B cell (primary cell): ENCODE data around the gene RGS3. TPM values are rescaled to one million over a fixed set of nuclear protein-coding genes. Genes with fewer than 3 reads are reported as not detected.

ENCODE experiments used
- ATAC-seq: fragments of 200-7000 bp; cut with Tn5 transposase; one replicate; pipeline ENCODE4 v1.10.0; 2021; ENCODE audit warnings: low read depth, mild to moderate bottlenecking, moderate number of reproducible peaks, moderate library complexity
- CTCF ChIA-PET: fragments of 350-600 bp; sonication (Branson Sonifier 250); formaldehyde crosslinking; loops from one replicate; lab custom pipeline; 2021; ENCODE audit warnings: antibody characterized with exemption, inconsistent platforms; lab: Charles Lee
- POLR2A ChIA-PET: fragments of 350-600 bp; sonication (Branson Sonifier 250); formaldehyde crosslinking; loops from one replicate; lab custom pipeline; 2021; ENCODE audit warnings: antibody characterized with exemption; lab: Charles Lee
- DNase-seq: peaks from one replicate; pipeline ENCODE4 v3.0.0; 2013
- H2AFZ ChIP-seq: 2 replicates; pipeline ENCODE4 v1.6.1; 2012; ENCODE audit warnings: mild to moderate bottlenecking, low read depth, low read length; ENCODE audit not compliant: insufficient read depth, poor library complexity, severe bottlenecking
- H3K27ac ChIP-seq, 2 donors: 1 replicate in 1 of 2; 2 replicates in 1 of 2; pipeline ENCODE4 v1.5.1; 2012 to 2013; ENCODE audit warnings: low read length in 2 of 2, mild to moderate bottlenecking in 2 of 2, moderate library complexity in 1 of 2
- H3K27me3 ChIP-seq, 4 experiments: fragments of 200-600 bp in 1 of 4; sonication (generic) in 1 of 4; replicated peaks in 1 of 4; 1 replicate in 2 of 4; 2 replicates in 2 of 4; pipeline versions ENCODE4 v1.6.1 to v1.7.0; 2013 to 2016; ENCODE audit warnings: low read length in 3 of 4, mild to moderate bottlenecking in 2 of 4, mixed read lengths in 1 of 4, moderate library complexity in 1 of 4; ENCODE audit not compliant: insufficient read depth in 4 of 4, control insufficient read depth in 3 of 4; ENCODE audit errors: control extremely low read depth in 1 of 4
- H3K36me3 ChIP-seq, 2 experiments: replicated peaks in 1 of 2; 1 replicate in 1 of 2; 2 replicates in 1 of 2; pipeline versions ENCODE4 v1.6.1 to v1.7.1; 2013; ENCODE audit warnings: low read length in 1 of 2; ENCODE audit not compliant: insufficient read depth in 2 of 2, control insufficient read depth in 1 of 2; ENCODE audit errors: control extremely low read depth in 1 of 2, extremely low read depth in 1 of 2
- H3K4me1 ChIP-seq, 2 donors: fragments of 200-600 bp in 1 of 2; sonication (generic) in 1 of 2; 1 replicate in 1 of 2; 2 replicates in 1 of 2; pipeline versions ENCODE4 v1.5.1 to v1.6.1; 2013 to 2017; ENCODE audit warnings: low read length in 2 of 2; ENCODE audit not compliant: control insufficient read depth in 2 of 2, insufficient read depth in 2 of 2
- H3K4me2 ChIP-seq: replicated peaks from 2 replicates; pipeline ENCODE3; 2012; ENCODE audit warnings: mild to moderate bottlenecking, low read depth, low read length; ENCODE audit not compliant: poor library complexity, severe bottlenecking
- H3K4me3 ChIP-seq, 5 experiments: fragments of 200-600 bp in 1 of 5; sonication (generic) in 1 of 5; 1 replicate in 3 of 5; 2 replicates in 2 of 5; pipeline versions ENCODE4 v1.5.1 to v1.7.0; 2011 to 2016; ENCODE audit warnings: low read length in 4 of 5, mild to moderate bottlenecking in 4 of 5, low read depth in 2 of 5, control low read depth in 1 of 5, moderate library complexity in 1 of 5; ENCODE audit not compliant: insufficient read depth in 1 of 5; ENCODE audit errors: control extremely low read depth in 1 of 5, extremely low read depth in 1 of 5
- H3K79me2 ChIP-seq: fragments of 200-600 bp; sonication (generic); one replicate; pipeline ENCODE4 v1.6.0; 2016; ENCODE audit warnings: low read length; ENCODE audit not compliant: control insufficient read depth, insufficient read depth
- H3K9ac ChIP-seq: fragments of 200-600 bp; sonication (generic); 2 replicates; pipeline ENCODE4 v1.6.1; 2017; ENCODE audit warnings: mild to moderate bottlenecking, low read length, moderate library complexity
- H3K9me3 ChIP-seq, 3 donors: one replicate each; pipeline versions ENCODE4 v1.6.1 to v1.7.1; 2013; ENCODE audit warnings: low read length in 2 of 3; ENCODE audit not compliant: control insufficient read depth in 2 of 3, insufficient read depth in 1 of 3; ENCODE audit errors: control extremely low read depth in 1 of 3
- H4K20me1 ChIP-seq: 2 replicates; pipeline ENCODE4 v1.6.0; 2012; ENCODE audit warnings: mild to moderate bottlenecking, low read length; ENCODE audit not compliant: insufficient read depth, control insufficient read depth, poor library complexity, severe bottlenecking
- H3K27ac Mint-ChIP-seq: one replicate; pipeline ENCODE4 v1.8.0; 2021; ENCODE audit warnings: mixed read lengths
- H3K27me3 Mint-ChIP-seq: one replicate; pipeline ENCODE4 v1.8.0; 2021; ENCODE audit warnings: mixed read lengths
- H3K4me1 Mint-ChIP-seq: one replicate; pipeline ENCODE4 v1.8.0; 2021; ENCODE audit warnings: mixed read lengths
- H3K4me3 Mint-ChIP-seq: one replicate; pipeline ENCODE4 v1.8.0; 2021; ENCODE audit warnings: mixed read lengths
- H3K9me3 Mint-ChIP-seq: one replicate; pipeline ENCODE4 v1.8.0; 2022; ENCODE audit warnings: mixed read lengths; ENCODE audit not compliant: insufficient read depth
- CTCF ChIP-seq: fragments of 200-600 bp; IDR thresholded peaks from one replicate; pipeline ENCODE4 v1.8.0; 2022; ENCODE audit warnings: antibody characterized with exemption, mild to moderate bottlenecking
- EZH2 ChIP-seq: IDR thresholded peaks from 2 replicates; pipeline ENCODE4 v1.6.1; 2012; ENCODE audit warnings: borderline replicate concordance, low read depth, mild to moderate bottlenecking, moderate library complexity, low read length; ENCODE audit not compliant: insufficient read depth, poor library complexity, severe bottlenecking
- WGBS: methylation state at CpG from one replicate; pipeline ENCODE4 v1.1.5; 2013; ENCODE audit warnings: missing lambda C conversion rate; ENCODE audit not compliant: insufficient coverage; 5-methylcytosine and 5-hydroxymethylcytosine counted together
- intact Hi-C: fragments of 100-400 bp; cut with micrococcal nuclease; formaldehyde crosslinking; loops from one replicate; pipeline ENCODE4 v1.10.0; 2022
- polyA plus RNA-seq: library from polyadenylated mRNA; depleted of rRNA; stranded (reverse); fragments of >200 nt; gene quantifications from 2 replicates; pipeline ENCODE4 v1.2.3, GENCODE V29; 2012
- total RNA-seq, 2 donors: library from RNA; stranded (reverse); fragments of 120-200 nt in 1 of 2; gene quantifications; 1 replicate in 1 of 2; 2 replicates in 1 of 2; pipeline versions ENCODE4 v1.2.3 to v1.2.4, GENCODE V29; 2013 to 2022

The RGS3 gene
- total and polyA plus RNA-seq, 2 donors (not counting 1 experiment from before 2014, with no cell fraction given) = 12.0 to 15.6 TPM

- POLR2A ChIA-PET = no interaction called here
- no peaks in the 10 kb centered on the region for H3K36me3 ChIP-seq
- no peak overlapping the region for H3K27ac Mint-ChIP-seq
- H3K79me2 ChIP-seq = no peaks in the 10 kb centered on the region
- H3K9ac ChIP-seq = no peak overlapping the region
- ATAC-seq (no peak), DNase-seq (no peak)
- H3K27me3 ChIP-seq = no peaks in the 10 kb centered on the region
- H3K4me2 ChIP-seq = no peak overlapping the region
- intact Hi-C loops = no loop called here
- WGBS = 100% methylated on average over 1 of the region's 2 CpGs
- H3K4me1 Mint-ChIP-seq = peaks cover 50% of the 10 kb centered on the region
- no peaks in the 10 kb centered on the region for H4K20me1 ChIP-seq
- H3K27me3 Mint-ChIP-seq = no peaks in the 10 kb centered on the region
- CTCF ChIA-PET = interaction anchor here (1.3 to 1.8 kb wide), 2 partner anchors 58 to 60 kb away, joined by 3 to 4 read pairs; no protein-coding TSS in a partner anchor
- no peaks in the 10 kb centered on the region for H3K9me3 ChIP-seq
- no peak overlapping the region for H3K27ac ChIP-seq
- no peak overlapping the region for H3K4me3 Mint-ChIP-seq
- TF ChIP-seq EZH2 (no peak), CTCF (no peak)
- H2AFZ ChIP-seq = no peak overlapping the region
- H3K4me3 ChIP-seq = no peak overlapping the region
- no peaks in the 10 kb centered on the region for H3K9me3 Mint-ChIP-seq
- H3K4me1 ChIP-seq = peaks cover 36 to 43% of the 10 kb centered on the region in 2 donors
Observed at GRCh38 chr9:113521693-113522255, 58.2 kb downstream of the RGS3 start.

GRCh38 chr9:113522419-113522818 is 58.9 kb downstream of the RGS3 start:
- TF ChIP-seq CTCF (no peak), EZH2 (no peak)
- ATAC-seq (no peak), DNase-seq (no peak)
- Mint-ChIP-seq H3K4me3 (peak overlapping the region; percentile 54), H3K9me3 (no peaks in the 10 kb centered on the region), H3K27ac (no peak overlapping the region), H3K4me1 (peaks cover 43% of the 10 kb centered on the region), H3K27me3 (no peaks in the 10 kb centered on the region)
- intact Hi-C loops = no loop called here
- Histone ChIP-seq H3K27me3 (no peaks in the 10 kb centered on the region), H3K27ac (no peak overlapping the region), H3K4me2 (peak overlapping the region; percentile 72), H3K4me3 (no peak overlapping the region), H3K4me1 (peaks cover 30 to 37% of the 10 kb centered on the region in 2 donors), H3K9ac (no peak overlapping the region), H3K9me3 (no peaks in the 10 kb centered on the region), H3K79me2 (no peaks in the 10 kb centered on the region), H3K36me3 (no peaks in the 10 kb centered on the region), H4K20me1 (no peaks in the 10 kb centered on the region), H2AFZ (no peak overlapping the region)
- POLR2A ChIA-PET = no interaction called here
- 86% methylated on average over 1 of the region's 1 CpG for WGBS
- CTCF ChIA-PET = interaction anchor here (1.7 kb wide), 1 partner anchor 60 kb away, joined by 5 read pairs; no protein-coding TSS in a partner anchor
